Right lobe of liver (tissue), 6 donors: ENCODE measurements around the gene OR10A5. TPM values are rescaled to one million over a fixed set of nuclear protein-coding genes. Genes with fewer than 3 reads are reported as not detected.

Experiments
- ATAC-seq, 4 donors: fragments of 200-7000 bp; cut with Tn5 transposase; one replicate each; pipeline ENCODE4 v1.9.1; 2020; ENCODE audit warnings: mild to moderate bottlenecking in 4 of 4, moderate library complexity in 4 of 4
- DNase-seq, 3 donors: peaks; one replicate each; pipeline ENCODE4 v3.0.0-alpha.2; 2020
- H3K27ac ChIP-seq, 3 donors: fragments of 200-600 bp; one replicate each; pipeline ENCODE4 v1.8.0; 2022
- H3K27me3 ChIP-seq, 2 donors: fragments of 200-600 bp; one replicate each; pipeline ENCODE4 v1.8.0; 2022
- H3K36me3 ChIP-seq, 4 donors: fragments of 200-600 bp; sonication (generic) in 1 of 4; one replicate each; pipeline versions ENCODE4 v1.5.1 to v1.8.0; 2017 to 2022; ENCODE audit warnings: control low read depth in 1 of 4
- H3K4me1 ChIP-seq, 4 donors: fragments of 200-600 bp; sonication (generic) in 1 of 4; one replicate each; pipeline versions ENCODE4 v1.5.1 to v1.8.0; 2017 to 2022; ENCODE audit warnings: control low read depth in 1 of 4
- H3K4me3 ChIP-seq, 3 donors: fragments of 200-600 bp; one replicate each; pipeline ENCODE4 v1.8.0; 2022
- H3K9me3 ChIP-seq, 4 donors: fragments of 200-600 bp; sonication (generic) in 1 of 4; one replicate each; pipeline versions ENCODE4 v1.5.1 to v1.8.0; 2017 to 2022; ENCODE audit warnings: control low read depth in 1 of 4
- POLR2A ChIP-seq: fragments of 450-650 bp; IDR thresholded peaks from one replicate; pipeline ENCODE4 v1.6.1; 2017; ENCODE audit warnings: antibody characterized with exemption, mild to moderate bottlenecking
- intact Hi-C, 2 donors: fragments of 100-400 bp; cut with DNase I; formaldehyde crosslinking; loops; one replicate each; pipeline versions ENCODE4 v1.11.2 to v1.14.1; 2022
- total RNA-seq, 6 experiments: library from RNA; depleted of rRNA in 2 of 6; stranded (reverse); fragments of >200 nt in 2 of 6; fragmentation: NEBNext Ultra II Directional in 3 of 6; extraction: Animal tissue kit (Norgen Biotek cat#: 25700) in 3 of 6; gene quantifications; one replicate each; pipeline versions ENCODE4 v1.1.0 to v1.2.4, GENCODE V29; 2016 to 2023
- TF ChIP-seq, protein P1 (sequence below), 4 donors: fragments of 200-600 bp in 3 of 4; fragments of 450-650 bp in 1 of 4; IDR thresholded peaks; one replicate each; pipeline versions ENCODE4 v1.5.1 to v1.8.0; 2016 to 2022; ENCODE audit warnings: antibody characterized with exemption in 4 of 4, mild to moderate bottlenecking in 2 of 4
- donor health status: DM: no; HTN: yes; CAD: no.
- donor health status: DM: no; HTN: no; CAD: no.
- donor health status: DM: no; HTN: no; CAD: no.
- donor health status: DM: no; HTN: yes; CAD: no.
- donor health status: DM: no; HTN: yes; CAD: no.

OR10A5 gene
- total RNA-seq, 6 experiments from 2014 or later = not detected

- Histone ChIP-seq H3K4me1 (no peaks in the 10 kb centered on the region), H3K36me3 (no peaks in the 10 kb centered on the region), H3K4me3 (no peak overlapping the region), H3K9me3 (no peaks in the 10 kb centered on the region), H3K27me3 (no peaks in the 10 kb centered on the region), H3K27ac (no peak overlapping the region)
- ATAC-seq = no peak
- TF ChIP-seq POLR2A = no peak
- TF ChIP-seq, protein P1, sequence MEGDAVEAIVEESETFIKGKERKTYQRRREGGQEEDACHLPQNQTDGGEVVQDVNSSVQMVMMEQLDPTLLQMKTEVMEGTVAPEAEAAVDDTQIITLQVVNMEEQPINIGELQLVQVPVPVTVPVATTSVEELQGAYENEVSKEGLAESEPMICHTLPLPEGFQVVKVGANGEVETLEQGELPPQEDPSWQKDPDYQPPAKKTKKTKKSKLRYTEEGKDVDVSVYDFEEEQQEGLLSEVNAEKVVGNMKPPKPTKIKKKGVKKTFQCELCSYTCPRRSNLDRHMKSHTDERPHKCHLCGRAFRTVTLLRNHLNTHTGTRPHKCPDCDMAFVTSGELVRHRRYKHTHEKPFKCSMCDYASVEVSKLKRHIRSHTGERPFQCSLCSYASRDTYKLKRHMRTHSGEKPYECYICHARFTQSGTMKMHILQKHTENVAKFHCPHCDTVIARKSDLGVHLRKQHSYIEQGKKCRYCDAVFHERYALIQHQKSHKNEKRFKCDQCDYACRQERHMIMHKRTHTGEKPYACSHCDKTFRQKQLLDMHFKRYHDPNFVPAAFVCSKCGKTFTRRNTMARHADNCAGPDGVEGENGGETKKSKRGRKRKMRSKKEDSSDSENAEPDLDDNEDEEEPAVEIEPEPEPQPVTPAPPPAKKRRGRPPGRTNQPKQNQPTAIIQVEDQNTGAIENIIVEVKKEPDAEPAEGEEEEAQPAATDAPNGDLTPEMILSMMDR (IDR thresholded peaks at IDR 0.05) = no peak
- DNase-seq = no peak
- intact Hi-C loops = no loop called here
Measured at GRCh38 chr11:6895010-6895409, 49.5 kb downstream of the OR10A5 start.

Other genes with a start within 250 kb of the OR10A5 start
- 10 to 100 TPM; 11.3 to 17.1 (median 14.2) TPM for gene RRP8, start 242.1 kb upstream of the OR10A5 start, total RNA-seq
- gene ILK, start 241.9 kb upstream of the OR10A5 start, total RNA-seq = 10 to 100 TPM; 33.4 to 79.9 (median 55.0) TPM
- gene TAF10, start 233.5 kb upstream of the OR10A5 start, total RNA-seq = 10 to 100 TPM; 47.3 to 81.9 (median 60.4) TPM
- 100 to 1,000 TPM in 2 of 6 experiments, 10 to 100 TPM in 4; 62.5 to 159 (median 81.0) TPM for gene TPP1, start 226.3 kb upstream of the OR10A5 start, total RNA-seq
- gene DCHS1, start 189.9 kb upstream of the OR10A5 start, total RNA-seq = 1 to 10 TPM; 1.8 to 9.2 (median 4.1) TPM
- 10 to 100 TPM; 10.7 to 21.6 (median 17.3) TPM for gene MRPL17, start 162.3 kb upstream of the OR10A5 start, total RNA-seq
- under 1 TPM in 1 of 6 experiments, not detected in 5; 0.07 TPM for gene OR2AG2, start 73.7 kb upstream of the OR10A5 start, total RNA-seq
- not detected for gene OR2AG1, start 62.7 kb upstream of the OR10A5 start, total RNA-seq
- under 1 TPM in 2 of 6 experiments, not detected in 4; 0.04 to 0.49 TPM for gene OR6A2, start 46.0 kb upstream of the OR10A5 start, total RNA-seq
- gene OR10A2, start 17.4 kb downstream of the OR10A5 start, total RNA-seq = not detected
- gene OR10A4, start 30.9 kb downstream of the OR10A5 start, total RNA-seq = not detected
- gene OR2D2, start 46.8 kb downstream of the OR10A5 start, total RNA-seq = not detected
- not detected for gene OR2D3, start 75.3 kb downstream of the OR10A5 start, total RNA-seq
- 1 to 10 TPM in 1 of 6 experiments, under 1 TPM in 4, not detected in 1; 0.14 to 1.3 (median 0.42) TPM for gene ZNF215, start 80.7 kb downstream of the OR10A5 start, total RNA-seq
- gene ZNF214, start 174.7 kb downstream of the OR10A5 start, total RNA-seq = 1 to 10 TPM in 5 of 6 experiments, under 1 TPM in 1; 0.49 to 3.3 (median 1.9) TPM
- gene NLRP14, start 174.8 kb downstream of the OR10A5 start, total RNA-seq = under 1 TPM in 4 of 6 experiments, not detected in 2; 0.07 to 0.26 (median 0.10) TPM
- not detected for gene RBMXL2, start 243.3 kb downstream of the OR10A5 start, total RNA-seq